ENCODE results near the gene FBXL5. TPM values are rescaled to one million over a fixed set of nuclear protein-coding genes. Genes with fewer than 3 reads are reported as not detected.
A peak's percentile ranks its signal among the peaks of the same experiment; 100 is the strongest.

The FBXL5 gene
- total and polyA plus RNA-seq, 2 of the 13 experiments (the other 11 are each of a cell fraction or from before 2014, with no cell fraction given) = 17.4 to 45.3 TPM

DNA sequence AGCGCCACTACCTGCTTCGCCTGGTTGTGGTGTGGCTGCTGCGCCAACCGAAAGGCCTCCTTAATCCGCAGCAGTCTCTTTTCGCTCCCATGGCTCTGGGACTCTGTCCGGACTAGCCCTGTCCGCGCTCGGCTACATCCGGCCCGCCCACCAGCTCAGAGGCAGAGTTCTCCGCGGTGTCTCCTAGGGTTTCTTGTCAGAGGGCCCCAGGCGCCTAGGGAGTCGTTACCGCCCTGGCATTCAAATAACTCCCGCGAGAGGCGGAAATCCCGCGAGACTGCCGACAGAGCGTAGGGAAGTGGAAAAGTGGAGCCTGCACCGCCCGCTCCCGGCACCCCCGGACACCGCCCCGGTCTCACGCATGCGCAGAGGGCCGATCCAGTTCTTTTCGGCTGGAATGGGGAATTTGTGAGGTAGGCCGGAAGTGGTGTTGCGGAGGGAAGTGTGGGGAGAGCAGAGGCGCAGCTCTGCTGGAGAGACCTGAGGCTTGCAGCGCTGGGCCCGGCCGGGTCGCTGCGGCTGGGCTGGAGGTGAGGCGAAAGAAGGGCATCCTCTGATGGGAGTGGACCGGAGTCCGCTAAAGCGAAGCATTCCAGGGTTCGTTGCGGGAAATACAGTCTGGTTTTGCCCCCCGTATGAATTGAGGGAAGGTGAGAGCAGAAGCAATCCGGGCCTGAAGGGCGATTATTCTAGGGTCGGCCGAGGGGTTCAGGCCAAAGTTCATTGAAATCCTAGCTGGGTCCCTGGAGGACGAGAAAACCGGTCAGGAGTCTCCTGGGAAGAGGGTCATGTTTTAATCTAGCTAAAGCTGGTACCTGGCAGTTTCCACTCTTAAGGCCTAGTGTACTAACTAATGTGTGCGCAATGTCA lies 26.4 kb upstream of the FBXL5 start, which contains the start of gene FAM200B (continued):
- TF ChIP-seq LBX2 (CRISPR knock-in tag; IDR thresholded peaks at IDR 0.05; ENCODE audit: borderline replicate concordance) (no peak; the same call in 1 of the 2 replicates), MIXL1 (CRISPR knock-in tag; IDR thresholded peaks at IDR 0.05) (peak; percentile 22; the same call in 1 of the 2 replicates), EED (CRISPR knock-in tag; IDR thresholded peaks at IDR 0.05) (no peak), ZC3H4 (CRISPR knock-in tag; IDR thresholded peaks at IDR 0.05; ENCODE audit: borderline replicate concordance) (no peak), ZNF557 (CRISPR knock-in tag; IDR thresholded peaks at IDR 0.05) (no peak), SOX5 (CRISPR knock-in tag; IDR thresholded peaks at IDR 0.05; ENCODE audit: borderline replicate concordance) (no peak; the same call in 1 of the 2 replicates), SRSF9 (IDR thresholded peaks at IDR 0.05; ENCODE audit: borderline replicate concordance, insufficient read depth, low read depth, low read length, poor library complexity, severe bottlenecking) (no peak), PAF1 (CRISPR knock-in tag; IDR thresholded peaks at IDR 0.05) (no peak), ZMYM4 (CRISPR knock-in tag; IDR thresholded peaks at IDR 0.05) (peak; percentile 99), NCOA5 (CRISPR knock-in tag; IDR thresholded peaks at IDR 0.05) (no peak), SMARCE1 (IDR thresholded peaks at IDR 0.05; ENCODE audit: borderline replicate concordance) (no peak), SATB2 (CRISPR knock-in tag; IDR thresholded peaks at IDR 0.05) (no peak), AKAP8 (CRISPR knock-in tag; IDR thresholded peaks at IDR 0.05) (0 out of 2 replicates have a peak, but pooled peaks have one; percentile 35), ZNF337 (CRISPR knock-in tag; IDR thresholded peaks at IDR 0.05; ENCODE audit: borderline replicate concordance, low read depth) (peak; percentile 77; the same call in 1 of the 2 replicates), CHD4 (IDR thresholded peaks at IDR 0.05; ENCODE audit: borderline replicate concordance, low read length) (no peak), ZKSCAN5 (CRISPR knock-in tag; IDR thresholded peaks at IDR 0.05) (no peak), SPEN (CRISPR knock-in tag; IDR thresholded peaks at IDR 0.05; ENCODE audit: low read depth) (peak; percentile 90), ISL2 (CRISPR knock-in tag; IDR thresholded peaks at IDR 0.05) (peak; percentile 44), FOXP4 (CRISPR knock-in tag; IDR thresholded peaks at IDR 0.05) (0 out of 2 replicates have a peak, but pooled peaks have one; percentile 40)
- TF ChIP-seq, protein P1, sequence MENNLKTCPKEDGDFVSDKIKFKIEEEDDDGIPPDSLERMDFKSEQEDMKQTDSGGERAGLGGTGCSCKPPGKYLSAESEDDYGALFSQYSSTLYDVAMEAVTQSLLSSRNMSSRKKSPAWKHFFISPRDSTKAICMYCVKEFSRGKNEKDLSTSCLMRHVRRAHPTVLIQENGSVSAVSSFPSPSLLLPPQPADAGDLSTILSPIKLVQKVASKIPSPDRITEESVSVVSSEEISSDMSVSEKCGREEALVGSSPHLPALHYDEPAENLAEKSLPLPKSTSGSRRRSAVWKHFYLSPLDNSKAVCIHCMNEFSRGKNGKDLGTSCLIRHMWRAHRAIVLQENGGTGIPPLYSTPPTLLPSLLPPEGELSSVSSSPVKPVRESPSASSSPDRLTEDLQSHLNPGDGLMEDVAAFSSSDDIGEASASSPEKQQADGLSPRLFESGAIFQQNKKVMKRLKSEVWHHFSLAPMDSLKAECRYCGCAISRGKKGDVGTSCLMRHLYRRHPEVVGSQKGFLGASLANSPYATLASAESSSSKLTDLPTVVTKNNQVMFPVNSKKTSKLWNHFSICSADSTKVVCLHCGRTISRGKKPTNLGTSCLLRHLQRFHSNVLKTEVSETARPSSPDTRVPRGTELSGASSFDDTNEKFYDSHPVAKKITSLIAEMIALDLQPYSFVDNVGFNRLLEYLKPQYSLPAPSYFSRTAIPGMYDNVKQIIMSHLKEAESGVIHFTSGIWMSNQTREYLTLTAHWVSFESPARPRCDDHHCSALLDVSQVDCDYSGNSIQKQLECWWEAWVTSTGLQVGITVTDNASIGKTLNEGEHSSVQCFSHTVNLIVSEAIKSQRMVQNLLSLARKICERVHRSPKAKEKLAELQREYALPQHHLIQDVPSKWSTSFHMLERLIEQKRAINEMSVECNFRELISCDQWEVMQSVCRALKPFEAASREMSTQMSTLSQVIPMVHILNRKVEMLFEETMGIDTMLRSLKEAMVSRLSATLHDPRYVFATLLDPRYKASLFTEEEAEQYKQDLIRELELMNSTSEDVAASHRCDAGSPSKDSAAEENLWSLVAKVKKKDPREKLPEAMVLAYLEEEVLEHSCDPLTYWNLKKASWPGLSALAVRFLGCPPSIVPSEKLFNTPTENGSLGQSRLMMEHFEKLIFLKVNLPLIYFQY (CRISPR knock-in tag; IDR thresholded peaks at IDR 0.05; ENCODE audit: borderline replicate concordance) = peak; percentile 61; the same call in 1 of the 2 replicates
- TF ChIP-seq, protein P2, sequence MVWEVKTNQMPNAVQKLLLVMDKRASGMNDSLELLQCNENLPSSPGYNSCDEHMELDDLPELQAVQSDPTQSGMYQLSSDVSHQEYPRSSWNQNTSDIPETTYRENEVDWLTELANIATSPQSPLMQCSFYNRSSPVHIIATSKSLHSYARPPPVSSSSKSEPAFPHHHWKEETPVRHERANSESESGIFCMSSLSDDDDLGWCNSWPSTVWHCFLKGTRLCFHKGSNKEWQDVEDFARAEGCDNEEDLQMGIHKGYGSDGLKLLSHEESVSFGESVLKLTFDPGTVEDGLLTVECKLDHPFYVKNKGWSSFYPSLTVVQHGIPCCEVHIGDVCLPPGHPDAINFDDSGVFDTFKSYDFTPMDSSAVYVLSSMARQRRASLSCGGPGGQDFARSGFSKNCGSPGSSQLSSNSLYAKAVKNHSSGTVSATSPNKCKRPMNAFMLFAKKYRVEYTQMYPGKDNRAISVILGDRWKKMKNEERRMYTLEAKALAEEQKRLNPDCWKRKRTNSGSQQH (CRISPR knock-in tag; IDR thresholded peaks at IDR 0.05; ENCODE audit: low read depth) = no peak
